KMS-11 (cell line): ENCODE measurements around the gene CSDE1.

Experiments used
- H2AFZ ChIP-seq: fragments of 200-600 bp; sonication (generic); 2 replicates; pipeline ENCODE4 v1.6.1; 2016; ENCODE audit warnings: antibody characterized with exemption, mixed run types, low read depth
- H3K27ac ChIP-seq: fragments of 200-600 bp; sonication (generic); 2 replicates; pipeline ENCODE4 v1.6.1; 2016; ENCODE audit warnings: mild to moderate bottlenecking, mixed run types
- H3K27me3 ChIP-seq: fragments of 200-600 bp; sonication (generic); 2 replicates; pipeline ENCODE4 v1.6.1; 2017; ENCODE audit warnings: mild to moderate bottlenecking, low read depth, mixed run types, moderate library complexity; ENCODE audit not compliant: insufficient read depth
- H3K36me3 ChIP-seq: fragments of 200-600 bp; sonication (generic); 2 replicates; pipeline ENCODE4 v1.6.1; 2017; ENCODE audit warnings: mild to moderate bottlenecking, mixed run types; ENCODE audit not compliant: insufficient read depth
- H3K4me1 ChIP-seq: fragments of 200-600 bp; sonication (generic); 2 replicates; pipeline ENCODE4 v1.6.1; 2016; ENCODE audit warnings: mild to moderate bottlenecking, low read depth, mixed run types; ENCODE audit not compliant: poor library complexity, severe bottlenecking
- H3K4me2 ChIP-seq: fragments of 200-600 bp; sonication (generic); 2 replicates; pipeline ENCODE4 v1.7.0; 2016; ENCODE audit warnings: mild to moderate bottlenecking, mixed run types
- H3K4me3 ChIP-seq: fragments of 200-600 bp; sonication (generic); IDR thresholded peaks from 2 replicates; pipeline ENCODE4 v1.6.1; 2017; ENCODE audit warnings: low read depth, low read length, mixed read lengths; ENCODE audit not compliant: insufficient read depth
- H3K79me2 ChIP-seq: fragments of 200-600 bp; sonication (generic); 2 replicates; pipeline ENCODE4 v1.6.1; 2016; ENCODE audit warnings: low read depth, mixed run types; ENCODE audit not compliant: insufficient read depth
- H3K9ac ChIP-seq: fragments of 200-600 bp; sonication (generic); 2 replicates; pipeline ENCODE4 v1.6.1; 2016; ENCODE audit warnings: mild to moderate bottlenecking, mixed run types
- H4K20me1 ChIP-seq: fragments of 200-600 bp; sonication (generic); 2 replicates; pipeline ENCODE4 v1.6.1; 2016; ENCODE audit warnings: mild to moderate bottlenecking, mixed run types; ENCODE audit not compliant: insufficient read depth
- CTCF ChIP-seq: fragments of 200-600 bp; sonication (generic); conservative IDR thresholded peaks from 2 replicates; pipeline ENCODE4 v1.6.1; 2017; ENCODE audit warnings: low read depth, mild to moderate bottlenecking, antibody characterized with exemption, low read length, moderate library complexity, mixed read lengths

CSDE1 gene

DNA sequence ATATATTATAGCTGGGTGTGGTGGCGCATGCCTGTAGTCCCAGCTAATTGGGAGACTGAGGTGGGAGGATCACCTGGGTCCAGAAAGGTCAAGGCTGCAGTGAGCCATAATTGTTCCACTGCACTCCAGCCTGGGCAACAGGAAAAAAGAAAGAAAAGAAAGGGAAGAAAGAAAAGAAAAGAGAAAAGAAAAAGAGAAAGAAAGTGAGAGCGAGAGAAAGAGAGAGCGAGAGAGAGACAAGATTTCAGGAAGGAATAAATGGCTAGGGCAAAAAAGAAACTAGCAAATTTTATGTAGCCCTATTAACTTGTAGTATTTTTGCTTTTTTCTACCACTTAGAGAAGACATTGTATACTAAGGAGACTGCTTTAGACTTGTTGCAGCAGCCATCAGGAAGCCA lies 47.4 kb downstream of the CSDE1 start:
- Histone ChIP-seq H3K4me3 (no peak overlapping the region), H4K20me1 (no peaks in the 10 kb centered on the region), H3K27ac (no peak overlapping the region), H3K27me3 (no peaks in the 10 kb centered on the region), H3K36me3 (no peaks in the 10 kb centered on the region), H3K79me2 (peaks cover 9% of the 10 kb centered on the region), H3K9ac (no peak overlapping the region), H3K4me1 (peaks cover 92% of the 10 kb centered on the region), H2AFZ (no peak overlapping the region), H3K4me2 (no peak overlapping the region)
- TF ChIP-seq CTCF = no peak

GRCh38 chr1:114707604-114708003 lies 50.2 kb downstream of the CSDE1 start:
- no peaks in the 10 kb centered on the region for H3K27me3 ChIP-seq
- H3K4me3 ChIP-seq = no peak overlapping the region
- H3K9ac ChIP-seq = no peak overlapping the region
- H3K4me1 ChIP-seq = peaks cover 93% of the 10 kb centered on the region
- no peak for TF ChIP-seq CTCF
- peak overlapping the region; percentile 62 for H3K27ac ChIP-seq
- H3K4me2 ChIP-seq = peak overlapping the region; percentile 82
- no peaks in the 10 kb centered on the region for H3K36me3 ChIP-seq
- H3K79me2 ChIP-seq = no peaks in the 10 kb centered on the region; the same call in 1 of the 2 replicates
- H4K20me1 ChIP-seq = no peaks in the 10 kb centered on the region
- no peak overlapping the region for H2AFZ ChIP-seq

DNA sequence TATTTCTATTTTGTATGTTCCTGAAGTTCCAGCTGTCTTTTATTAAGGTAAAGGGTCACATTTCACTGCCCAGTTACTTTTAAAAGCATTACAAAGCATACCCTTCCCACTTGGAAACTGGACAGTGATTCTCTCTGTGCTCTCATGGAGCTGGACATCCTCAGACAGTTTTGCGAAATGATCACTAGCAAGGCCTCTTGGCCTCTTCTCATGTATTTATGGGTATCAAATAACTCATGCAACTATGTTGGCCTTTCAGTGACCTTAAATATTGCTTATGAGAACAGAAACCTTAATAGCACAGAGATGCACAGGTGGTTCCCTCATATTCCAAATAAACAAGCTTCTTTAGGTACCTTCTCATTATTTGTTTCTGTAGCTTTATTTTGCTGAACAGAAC lies 54.5 kb downstream of the CSDE1 start:
- Histone ChIP-seq H3K9ac (peak overlapping the region; percentile 14; the same call in 1 of the 2 replicates), H3K79me2 (no peaks in the 10 kb centered on the region; the same call in 1 of the 2 replicates), H3K27ac (peak overlapping the region; percentile 62), H2AFZ (no peak overlapping the region), H3K36me3 (no peaks in the 10 kb centered on the region), H4K20me1 (no peaks in the 10 kb centered on the region), H3K4me2 (peak overlapping the region; percentile 98), H3K27me3 (no peaks in the 10 kb centered on the region), H3K4me3 (peak overlapping the region; percentile 42), H3K4me1 (peaks cover 100% of the 10 kb centered on the region)
- no peak for TF ChIP-seq CTCF

DNA sequence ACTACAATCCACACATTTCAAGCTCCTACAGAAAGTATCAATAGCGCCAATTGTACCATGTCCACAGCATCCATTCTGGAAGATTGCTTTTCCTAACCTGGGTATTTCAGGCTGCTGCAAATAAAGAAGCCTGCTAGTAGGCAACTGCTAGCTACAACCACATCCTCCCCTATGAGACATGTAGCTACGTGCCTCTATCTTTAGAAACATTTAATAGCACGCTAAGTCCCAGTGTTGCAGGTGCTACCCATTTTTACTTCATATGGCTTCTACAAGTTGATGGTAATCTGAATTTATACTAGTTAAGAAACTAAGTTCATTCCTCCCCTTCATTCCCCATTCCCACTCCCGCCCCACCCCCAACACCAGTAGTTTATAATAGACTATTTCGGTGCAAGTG lies 55.0 kb downstream of the CSDE1 start:
- peak overlapping the region; percentile 98 for H3K4me2 ChIP-seq

More for the DNA sequence above, 55.0 kb downstream of the CSDE1 start:
- Histone ChIP-seq H3K27ac (peak overlapping the region; percentile 62), H3K27me3 (no peaks in the 10 kb centered on the region), H3K79me2 (no peaks in the 10 kb centered on the region; the same call in 1 of the 2 replicates), H2AFZ (no peak overlapping the region), H3K4me3 (peak overlapping the region; percentile 42), H3K9ac (peak overlapping the region; percentile 14; the same call in 1 of the 2 replicates), H3K36me3 (no peaks in the 10 kb centered on the region), H3K4me1 (peaks cover 100% of the 10 kb centered on the region), H4K20me1 (no peaks in the 10 kb centered on the region)
- no peak for TF ChIP-seq CTCF
